ENCODE data around the gene MIER2.

- TF ChIP-seq CTCF (IDR thresholded peaks at IDR 0.05 in 8 of 11, conservative IDR thresholded peaks at IDR 0.05 in 3 of 11) (no peak), POLR2A (IDR thresholded peaks at IDR 0.05) (no peak), POLR2AphosphoS5 (IDR thresholded peaks at IDR 0.05) (no peak)
These were observed 29.7 kb upstream of the MIER2 start for GRCh38 chr19:374183-374885.
